ENCODE results near the gene FAM13A.
"Not testable (repeated sequence)": the region's sequence is repeated elsewhere in the genome, so short reads cannot be mapped to it uniquely, and the experiment has no call there.

FAM13A gene

DNA sequence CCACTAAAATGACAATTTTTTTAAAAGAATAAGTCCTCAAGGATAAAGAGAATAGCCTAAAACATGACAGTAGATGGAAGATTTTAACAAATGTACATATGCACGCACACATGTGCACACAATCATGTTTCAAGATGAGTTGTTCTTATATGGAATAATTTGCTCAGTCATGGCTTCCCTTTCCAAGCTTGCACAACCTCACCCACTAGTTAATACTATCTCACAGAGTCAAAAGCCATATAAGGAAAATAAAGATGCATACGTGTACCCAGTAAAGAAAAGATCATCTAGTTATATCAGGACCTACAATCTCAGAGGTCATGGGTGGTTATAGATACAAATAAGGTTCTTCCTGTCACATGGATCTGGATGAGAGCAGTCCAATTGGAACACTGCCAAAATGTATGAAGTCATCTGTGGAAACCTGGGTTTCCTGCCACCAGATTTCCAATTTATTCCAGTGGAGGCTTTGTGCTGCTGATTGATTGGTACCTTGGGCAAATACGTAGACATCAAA lies 56.1 kb downstream of the FAM13A start:
- DNase-seq (ENCODE audit: insufficient read length, low spot score) (no peak), FAIRE-seq (no peak)

DNA sequence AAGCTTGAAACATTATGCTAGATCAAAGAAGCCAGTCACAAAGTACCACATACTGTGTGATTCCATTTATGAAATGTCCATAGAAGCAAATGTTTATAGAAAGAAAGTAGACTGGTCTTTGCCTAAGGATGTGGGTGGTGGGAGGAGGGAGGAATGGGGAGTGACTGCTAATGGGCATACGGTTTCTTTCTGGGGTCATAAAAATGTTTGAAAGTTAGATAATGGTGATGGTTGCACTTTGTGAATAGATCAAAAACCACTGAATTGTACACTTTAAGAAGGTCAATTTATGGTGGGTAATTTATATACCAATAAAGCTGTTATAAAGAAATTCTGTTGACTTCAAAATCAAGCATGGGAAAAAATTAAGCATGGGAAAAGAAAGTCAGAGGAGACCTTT lies 56.6 kb downstream of the FAM13A start:
- FAIRE-seq (no peak), DNase-seq (ENCODE audit: insufficient read length, low spot score) (no peak)

DNA sequence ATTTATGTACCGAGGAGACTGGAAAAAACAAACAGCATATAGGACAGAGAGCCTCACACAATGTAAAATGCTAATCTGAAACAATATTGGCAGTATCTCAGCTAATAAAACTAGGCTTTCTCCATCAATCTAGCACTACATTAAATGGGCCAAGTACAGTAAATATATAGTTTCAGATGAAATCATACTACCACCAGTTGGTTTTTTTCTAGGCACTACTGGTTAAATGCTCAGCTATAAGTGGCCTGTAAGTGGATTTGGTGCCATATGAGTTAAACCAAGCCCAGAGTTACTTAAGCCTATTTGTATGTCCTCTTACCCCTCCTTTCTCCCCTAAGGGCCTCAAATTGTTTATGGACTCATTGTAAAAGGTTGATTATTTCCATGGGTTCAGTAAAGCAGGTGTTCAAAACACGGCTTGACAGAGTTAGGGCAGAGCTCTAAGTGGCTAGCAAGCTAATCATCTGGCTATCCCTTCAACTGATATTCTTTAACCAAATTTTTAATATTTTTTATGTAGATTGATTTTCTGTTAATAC lies 57.5 kb downstream of the FAM13A start:
- FAIRE-seq = no peak
- DNase-seq (ENCODE audit: insufficient read length, low spot score) = no peak

DNA sequence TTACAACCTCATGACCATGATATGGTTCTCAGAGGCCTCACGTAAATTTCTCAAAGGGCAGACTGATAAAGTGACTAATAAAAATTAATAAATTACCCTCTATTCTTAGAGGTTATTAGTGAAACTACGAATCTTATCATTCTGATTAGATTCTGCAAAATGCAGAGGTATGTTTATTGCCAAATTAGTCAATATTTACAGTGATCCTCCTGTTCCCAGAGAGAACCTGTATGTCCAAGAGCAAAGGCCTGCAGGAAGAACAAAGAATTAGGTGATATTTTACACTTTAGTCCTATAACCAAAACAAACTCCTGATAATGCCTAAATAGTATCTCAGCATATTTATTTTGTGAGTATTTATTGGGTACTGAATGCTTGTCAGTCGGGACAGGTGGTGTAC lies 58.1 kb downstream of the FAM13A start:
- FAIRE-seq (no peak), DNase-seq (ENCODE audit: insufficient read length, low spot score) (no peak)

DNA sequence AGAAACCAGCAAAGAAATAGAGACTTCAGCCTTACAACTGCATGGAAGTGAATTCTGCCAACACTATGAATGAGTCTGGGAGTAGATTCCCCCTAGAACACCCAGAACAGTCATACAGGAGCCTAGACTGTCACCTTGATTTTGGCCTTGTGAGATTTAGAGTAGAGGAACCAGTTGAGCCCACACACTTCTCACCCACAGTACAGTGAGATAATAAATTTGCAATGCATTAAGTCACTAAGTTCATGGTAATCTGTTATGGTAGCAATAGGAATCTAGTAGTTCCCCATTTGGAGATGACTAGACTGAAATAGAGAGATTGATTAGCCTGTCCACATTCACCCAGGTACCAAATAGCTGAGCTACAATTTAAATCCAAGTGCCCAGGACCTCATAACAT lies 59.0 kb downstream of the FAM13A start:
- DNase-seq (ENCODE audit: insufficient read length, low spot score) = no peak
- FAIRE-seq = no peak

GRCh38 chr4:88995874-88996273 lies 61.1 kb downstream of the FAM13A start:
- no peak for DNase-seq (ENCODE audit: insufficient read length, low spot score)
- no peak for FAIRE-seq

GRCh38 chr4:88995257-88995656 lies 61.7 kb downstream of the FAM13A start:
- not testable (repeated sequence) for DNase-seq (ENCODE audit: insufficient read length, low spot score); FAIRE-seq

GRCh38 chr4:88993246-88993645 lies 63.7 kb downstream of the FAM13A start:
- FAIRE-seq = peak; percentile 48
- no peak for DNase-seq (ENCODE audit: insufficient read length, low spot score)

DNA sequence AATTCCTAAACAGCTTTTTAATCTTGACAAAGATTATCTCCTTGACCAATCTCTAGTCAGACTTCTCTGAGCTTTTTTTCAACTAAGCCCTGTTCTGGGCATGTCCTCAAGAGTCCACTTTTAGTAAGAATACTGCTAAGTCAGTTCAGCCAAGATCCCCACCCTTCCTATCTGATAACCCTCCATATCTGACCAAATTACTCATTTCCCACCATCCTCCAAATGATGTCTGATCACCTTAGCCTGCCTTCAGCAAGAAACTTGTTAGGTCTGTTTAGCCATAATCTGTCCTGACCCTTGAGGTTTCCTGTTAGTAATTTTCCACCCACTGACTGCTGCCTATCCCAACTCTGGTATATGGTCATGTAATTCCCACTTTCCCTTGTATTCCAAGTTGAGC lies 65.2 kb downstream of the FAM13A start:
- FAIRE-seq (no peak), DNase-seq (ENCODE audit: insufficient read length, low spot score) (no peak)

- no peak for FAIRE-seq
- no peak for DNase-seq (ENCODE audit: insufficient read length, low spot score)
Observed at GRCh38 chr4:88989990-88990389, 67.0 kb downstream of the FAM13A start.

DNA sequence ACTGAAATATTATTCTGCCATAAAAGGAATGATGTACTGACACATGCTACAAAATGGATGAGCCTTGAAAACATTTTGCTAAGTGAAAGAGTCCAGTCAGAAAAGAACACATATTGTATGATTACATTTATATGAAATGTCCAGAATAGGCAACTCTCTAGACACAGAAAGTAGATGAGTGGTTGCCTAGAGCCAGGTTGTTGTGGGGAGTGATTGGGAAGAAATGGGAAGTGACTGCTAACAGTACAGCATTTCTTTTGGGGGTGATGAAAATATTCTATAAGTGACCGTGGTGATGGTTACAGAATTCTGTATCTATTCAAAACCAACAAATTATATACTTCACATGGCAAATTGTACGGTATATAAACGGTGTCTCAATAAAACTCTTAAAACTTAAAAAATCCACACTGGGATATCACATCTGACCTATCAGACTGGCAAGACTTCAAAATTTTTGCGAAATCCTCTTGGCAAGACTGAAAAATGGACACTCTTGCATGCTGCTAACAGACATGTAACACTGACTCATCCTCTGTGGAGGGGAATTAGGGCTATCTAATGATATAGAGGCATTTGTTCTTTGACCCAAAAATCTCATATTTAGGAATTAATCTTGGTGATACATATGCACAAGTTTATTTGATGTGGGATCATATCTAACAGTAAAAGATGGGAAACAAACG lies 71.8 kb downstream of the FAM13A start:
- no peak for FAIRE-seq
- no peak for DNase-seq (ENCODE audit: insufficient read length, low spot score)

DNA sequence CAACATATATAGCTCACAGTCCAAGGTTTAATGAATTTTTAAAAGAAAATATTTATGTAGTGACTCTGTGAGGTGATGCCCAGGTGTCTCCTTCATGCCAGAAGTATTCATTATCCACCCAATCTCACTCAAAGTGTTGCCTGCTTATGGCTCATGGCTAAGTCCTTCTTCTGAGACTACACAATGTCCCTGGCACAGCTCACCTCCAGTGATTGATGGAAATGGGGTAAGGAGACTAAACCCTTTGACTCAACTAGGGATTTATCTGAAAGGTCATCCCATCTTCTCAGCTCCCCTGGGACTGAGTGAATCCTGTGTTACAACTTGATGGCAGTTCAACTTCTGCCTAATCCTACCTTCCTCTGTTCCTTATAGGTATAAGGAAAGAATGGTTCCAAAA lies 74.2 kb downstream of the FAM13A start:
- FAIRE-seq = peak; percentile 31

DNA sequence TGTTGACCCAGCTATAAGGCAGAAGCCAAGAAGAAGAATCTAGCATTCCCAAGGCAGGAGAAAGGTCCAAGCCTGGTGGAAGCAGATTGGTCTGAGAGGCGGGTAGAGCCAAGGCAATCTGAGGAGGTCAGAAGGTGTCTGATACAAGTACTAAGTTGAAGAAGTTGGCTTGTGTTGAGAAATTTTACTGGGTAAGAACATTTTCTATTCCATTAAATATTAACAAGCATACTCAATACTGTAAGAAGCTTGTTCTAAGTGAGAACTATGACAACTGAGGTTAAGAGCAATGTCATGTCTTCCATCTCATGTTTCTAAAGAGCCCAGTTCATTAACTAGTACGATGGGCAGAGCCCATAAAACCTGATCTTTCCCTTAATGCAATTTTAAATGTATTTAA lies 75.0 kb downstream of the FAM13A start:
- peak; percentile 90 for FAIRE-seq
- DNase-seq (ENCODE audit: insufficient read length, low spot score) = peak; percentile 1

More for the DNA sequence above, 74.2 kb downstream of the FAM13A start:
- no peak for DNase-seq (ENCODE audit: insufficient read length, low spot score)

- no peak for DNase-seq (ENCODE audit: insufficient read length, low spot score)
- peak; percentile 31 for FAIRE-seq
Observed at GRCh38 chr4:88981556-88981955, 75.4 kb downstream of the FAM13A start.

- no peak for DNase-seq (ENCODE audit: insufficient read length, low spot score)
- FAIRE-seq = no peak
Observed at GRCh38 chr4:88979276-88979675, 77.7 kb downstream of the FAM13A start.

- FAIRE-seq (no peak), DNase-seq (ENCODE audit: insufficient read length, low spot score) (no peak)
Observed at GRCh38 chr4:88976775-88977035, 80.3 kb downstream of the FAM13A start.

- DNase-seq (ENCODE audit: insufficient read length, low spot score) = no peak
- FAIRE-seq = no peak
Observed at GRCh38 chr4:88975958-88976774, 80.8 kb downstream of the FAM13A start.

DNA sequence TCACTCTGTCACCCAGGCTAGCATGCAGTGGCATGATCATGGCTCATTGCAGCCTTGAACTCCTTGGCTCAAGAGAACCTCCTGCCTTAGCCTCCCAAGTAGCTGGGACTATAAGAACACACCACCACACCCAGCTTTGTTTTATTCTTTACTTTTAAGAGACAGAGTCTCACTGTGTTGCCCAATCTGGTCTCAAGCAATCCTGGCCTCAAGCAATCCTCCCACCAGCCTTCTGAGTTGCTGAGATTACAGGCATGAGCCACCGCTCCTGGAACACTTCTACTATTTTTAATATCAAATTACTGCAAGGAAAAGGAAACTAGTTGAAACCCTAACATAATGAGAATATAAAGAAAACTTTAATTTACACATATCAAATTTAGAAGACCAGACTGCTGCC lies 85.4 kb downstream of the FAM13A start:
- DNase-seq (ENCODE audit: insufficient read length, low spot score) = no peak
- no peak for FAIRE-seq

- DNase-seq (ENCODE audit: insufficient read length, low spot score) (no peak), FAIRE-seq (no peak)
Observed at GRCh38 chr4:88969746-88970145, 87.2 kb downstream of the FAM13A start.

- FAIRE-seq = no peak
- no peak for DNase-seq (ENCODE audit: insufficient read length, low spot score)
Observed at GRCh38 chr4:88969271-88969670, 87.7 kb downstream of the FAM13A start.

DNA sequence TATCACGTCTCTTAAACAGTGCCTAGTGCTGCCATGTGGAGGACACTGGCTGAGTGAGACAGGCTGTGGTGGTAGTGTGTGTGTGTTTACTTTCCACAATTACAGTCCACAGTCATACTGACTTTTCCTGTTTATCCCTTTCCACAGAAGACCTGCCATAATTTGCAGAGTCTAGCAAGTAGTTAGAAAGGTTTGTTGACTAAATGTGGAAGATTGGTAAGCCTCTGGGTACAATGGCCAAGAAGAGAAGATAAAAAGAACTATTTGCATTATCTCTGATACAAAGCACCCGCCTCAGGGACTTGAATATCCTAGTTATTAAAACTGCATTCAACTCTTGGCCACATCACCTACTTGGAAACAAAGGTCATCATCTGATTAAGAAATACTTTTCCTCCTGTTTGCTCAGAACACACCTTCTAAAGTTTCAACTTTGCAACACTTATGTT lies 89.1 kb downstream of the FAM13A start:
- DNase-seq (ENCODE audit: insufficient read length, low spot score) (no peak), FAIRE-seq (no peak)

DNA sequence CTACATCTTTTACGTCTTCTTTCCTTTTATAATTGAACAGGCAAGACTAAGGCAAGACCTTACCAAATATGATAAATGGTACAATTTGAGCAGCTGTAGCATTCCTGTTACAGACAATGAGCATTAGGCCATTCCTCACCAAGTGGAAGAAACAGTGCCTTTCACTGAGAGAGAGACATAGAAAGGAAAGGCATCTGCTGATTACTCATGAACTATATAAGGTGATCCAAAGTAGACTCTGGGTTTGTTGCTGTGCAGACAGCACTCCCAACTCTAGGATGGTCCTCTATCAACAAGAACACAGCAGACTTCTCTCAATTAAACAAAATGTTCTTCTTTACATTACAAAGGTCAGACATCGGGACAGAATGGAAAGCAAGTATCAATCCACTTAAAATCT lies 91.9 kb downstream of the FAM13A start:
- FAIRE-seq (no peak), DNase-seq (ENCODE audit: insufficient read length, low spot score) (no peak)

Data from GM19239 (cell line).